OCI-LY3 (cell line): ENCODE results near the gene CEBPG.

Experiments used
- EZH2phosphoT487 ChIP-seq: fragments of 200-600 bp; shearing (Covaris generic); IDR thresholded peaks from 2 replicates; pipeline ENCODE4 v1.6.1; 2018; ENCODE audit warnings: antibody characterized with exemption, mixed run types, low read depth
- TF ChIP-seq, protein P1 (sequence below): fragments of 200-600, 300-600 bp; sonication (generic); IDR thresholded peaks from 2 replicates; pipeline ENCODE4 v1.5.1; 2014; ENCODE audit warnings: antibody characterized with exemption, low read length, low read depth

DNA sequence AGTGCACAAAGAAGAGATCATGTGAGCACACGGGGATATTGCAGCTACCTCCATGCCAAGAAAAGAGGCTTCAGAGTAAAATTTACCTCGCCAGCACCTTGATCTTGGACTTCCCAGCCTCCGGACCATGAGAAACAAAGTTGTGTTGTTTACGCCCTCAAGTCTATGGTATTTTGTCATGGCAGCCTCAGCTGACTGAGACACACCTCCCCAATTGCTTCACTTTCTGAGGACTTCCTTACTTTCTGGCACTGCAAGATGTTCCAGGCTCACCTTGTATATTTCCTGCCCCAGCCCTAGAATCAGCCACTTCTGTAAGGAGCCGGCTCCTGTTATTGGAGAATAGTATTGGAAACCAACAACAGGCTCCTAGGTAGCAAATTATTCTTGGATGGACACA, 6.6 kb upstream of the CEBPG start:
- TF ChIP-seq, protein P1, sequence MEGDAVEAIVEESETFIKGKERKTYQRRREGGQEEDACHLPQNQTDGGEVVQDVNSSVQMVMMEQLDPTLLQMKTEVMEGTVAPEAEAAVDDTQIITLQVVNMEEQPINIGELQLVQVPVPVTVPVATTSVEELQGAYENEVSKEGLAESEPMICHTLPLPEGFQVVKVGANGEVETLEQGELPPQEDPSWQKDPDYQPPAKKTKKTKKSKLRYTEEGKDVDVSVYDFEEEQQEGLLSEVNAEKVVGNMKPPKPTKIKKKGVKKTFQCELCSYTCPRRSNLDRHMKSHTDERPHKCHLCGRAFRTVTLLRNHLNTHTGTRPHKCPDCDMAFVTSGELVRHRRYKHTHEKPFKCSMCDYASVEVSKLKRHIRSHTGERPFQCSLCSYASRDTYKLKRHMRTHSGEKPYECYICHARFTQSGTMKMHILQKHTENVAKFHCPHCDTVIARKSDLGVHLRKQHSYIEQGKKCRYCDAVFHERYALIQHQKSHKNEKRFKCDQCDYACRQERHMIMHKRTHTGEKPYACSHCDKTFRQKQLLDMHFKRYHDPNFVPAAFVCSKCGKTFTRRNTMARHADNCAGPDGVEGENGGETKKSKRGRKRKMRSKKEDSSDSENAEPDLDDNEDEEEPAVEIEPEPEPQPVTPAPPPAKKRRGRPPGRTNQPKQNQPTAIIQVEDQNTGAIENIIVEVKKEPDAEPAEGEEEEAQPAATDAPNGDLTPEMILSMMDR: no peak
- TF ChIP-seq EZH2phosphoT487: no peak
